Measurements from ENCODE around the gene OPA3. TPM values are rescaled to one million over a fixed set of nuclear protein-coding genes. Genes with fewer than 3 reads are reported as not detected.
"Not testable (repeated sequence)": the region's sequence is repeated elsewhere in the genome, so short reads cannot be mapped to it uniquely, and the experiment has no call there.

The OPA3 gene
- total RNA-seq, result 10 to 100 TPM; 14.0 to 14.5 TPM

GRCh38 chr19:45584332-45585157, at the start of gene OPA3:
Gene OPA3 (minus strand): TSS chr19:45584802. CDS start chr19:45584764, 38 bp downstream.
- POLR2A ChIA-PET, result interaction anchor here (1.1 kb wide), 2 partner anchors 57 to 108 kb away, joined by 4 to 6 read pairs; partner anchors contain the start of gene QPCTL

DNA sequence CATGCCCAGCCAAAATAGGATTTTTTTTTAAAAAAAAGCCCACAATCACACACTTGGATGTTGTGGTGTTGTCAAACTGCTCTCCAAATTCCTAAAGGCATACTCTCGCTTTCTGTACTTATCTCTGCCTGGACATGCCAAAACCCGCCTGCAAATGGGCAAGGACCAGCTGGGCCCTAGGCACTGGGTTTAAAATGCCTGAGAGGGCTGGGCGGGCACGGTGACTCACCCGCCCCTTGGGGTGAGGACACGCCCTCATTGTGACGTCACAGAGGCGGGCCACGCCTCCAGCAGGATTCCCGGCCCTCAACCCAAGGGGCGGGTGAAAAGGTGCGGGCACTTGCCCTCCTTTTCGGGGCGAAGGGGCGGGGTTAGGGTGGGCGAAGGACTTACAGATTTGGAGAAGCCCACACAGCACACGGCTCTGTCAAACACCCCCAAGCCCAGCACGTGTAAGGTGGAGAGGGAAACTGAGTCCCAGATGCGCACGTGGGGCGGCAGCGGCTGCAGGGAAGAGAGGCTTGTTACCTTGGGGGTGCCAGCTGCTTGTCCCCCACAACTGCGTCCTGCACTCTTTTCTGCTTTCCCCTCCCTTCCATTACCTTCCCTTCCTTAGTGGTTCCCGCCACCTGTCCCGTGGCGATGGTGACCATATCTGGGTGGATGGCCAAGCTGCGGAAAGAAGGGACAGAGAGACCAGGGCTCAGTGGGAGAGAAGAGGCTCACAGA, 48.0 kb upstream of the OPA3 start:
- CTCF ChIA-PET, result interaction anchor here (0.7 to 3.0 kb wide), 4 partner anchors 10 to 148 kb away, joined by 3 to 27 read pairs (median 5); no protein-coding TSS in a partner anchor
- POLR2A ChIA-PET, result interaction anchor here (3.6 kb wide), 1 partner anchor 9 kb away, joined by 29 read pairs; no protein-coding TSS in a partner anchor

More at GRCh38 chr19:45584332-45585157, at the start of gene OPA3:
- CTCF ChIA-PET, result interaction anchor here (1.0 to 1.4 kb wide), 6 partner anchors 26 to 109 kb away, joined by 3 to 4 read pairs (median 4); no protein-coding TSS in a partner anchor

GRCh38 chr19:45630463-45630862, 45.9 kb upstream of the OPA3 start:
- POLR2A ChIA-PET, result interaction anchor here (0.6 to 3.6 kb wide), 5 partner anchors 11 to 175 kb away, joined by 3 to 29 read pairs (median 4); partner anchors contain the start of gene QPCTL
- CTCF ChIA-PET, result interaction anchor here (0.7 to 3.0 kb wide), 4 partner anchors 12 to 49 kb away, joined by 3 to 27 read pairs (median 3); no protein-coding TSS in a partner anchor

GRCh38 chr19:45629704-45630103, 45.1 kb upstream of the OPA3 start:
- POLR2A ChIA-PET, result interaction anchor here (0.7 to 3.6 kb wide), 2 partner anchors 9 to 12 kb away, joined by 4 to 29 read pairs; no protein-coding TSS in a partner anchor

GRCh38 chr19:45628219-45628618, 43.6 kb upstream of the OPA3 start:
- CTCF ChIA-PET, result not testable (repeated sequence)
- POLR2A ChIA-PET, result interaction anchor here (1.1 kb wide), 1 partner anchor 9 kb away, joined by 3 read pairs; no protein-coding TSS in a partner anchor

More at GRCh38 chr19:45629704-45630103, 45.1 kb upstream of the OPA3 start:
- CTCF ChIA-PET, result no interaction called here

DNA sequence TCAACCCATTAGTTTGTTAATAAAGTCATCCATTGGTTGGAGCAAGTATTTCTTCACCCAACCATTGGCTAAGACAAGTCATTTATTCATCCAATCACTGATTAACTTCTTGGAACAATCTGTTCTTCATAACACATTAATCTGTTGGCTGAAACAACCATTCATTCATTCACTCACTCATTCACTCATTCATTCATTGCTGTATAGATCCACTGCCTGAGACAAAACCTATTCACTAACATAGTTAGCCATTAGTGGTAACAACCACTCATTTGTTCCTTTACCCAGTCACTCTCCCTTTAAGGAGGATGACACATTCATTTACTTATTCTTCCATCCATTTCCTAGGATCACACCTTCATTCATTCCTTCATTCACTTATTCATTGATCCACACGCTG, 39.4 kb upstream of the OPA3 start:
- ChIA-PET POLR2A (no interaction called here), CTCF (no interaction called here)

DNA sequence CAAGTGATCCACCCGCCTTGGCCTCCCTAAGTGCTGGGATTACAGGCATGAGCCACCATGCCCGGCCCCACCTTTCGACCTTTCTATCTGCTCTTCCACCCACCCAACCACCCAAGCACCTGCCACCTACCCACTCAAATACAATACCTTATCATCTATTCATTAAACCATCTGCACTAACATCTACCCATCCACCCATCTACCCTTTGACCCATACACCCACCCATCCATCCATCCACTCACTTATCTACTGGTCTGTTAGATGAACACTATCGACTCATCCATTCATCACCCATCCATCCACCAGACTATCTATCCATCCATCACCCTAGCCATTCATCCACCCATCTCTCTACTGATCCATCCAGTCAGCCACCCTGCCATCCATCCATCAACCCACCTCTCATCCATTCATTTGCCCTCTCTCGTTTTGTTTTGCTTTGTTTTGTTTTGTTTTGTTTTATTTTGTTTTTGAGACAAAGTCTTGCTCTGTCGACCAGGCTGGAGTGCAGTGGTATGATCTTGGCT, 37.4 kb upstream of the OPA3 start:
- ChIA-PET POLR2A (interaction anchor here (1.4 kb wide), 1 partner anchor 24 kb away, joined by 4 read pairs; no protein-coding TSS in a partner anchor), CTCF (interaction anchor here (0.6 to 2.5 kb wide), 2 partner anchors 16 to 113 kb away, joined by 3 to 7 read pairs; no protein-coding TSS in a partner anchor)

- ChIA-PET CTCF (interaction anchor here (2.5 kb wide), 1 partner anchor 15 kb away, joined by 7 read pairs; no protein-coding TSS in a partner anchor), POLR2A (no interaction called here)
These were observed 36.8 kb upstream of the OPA3 start for GRCh38 chr19:45621389-45621788.

DNA sequence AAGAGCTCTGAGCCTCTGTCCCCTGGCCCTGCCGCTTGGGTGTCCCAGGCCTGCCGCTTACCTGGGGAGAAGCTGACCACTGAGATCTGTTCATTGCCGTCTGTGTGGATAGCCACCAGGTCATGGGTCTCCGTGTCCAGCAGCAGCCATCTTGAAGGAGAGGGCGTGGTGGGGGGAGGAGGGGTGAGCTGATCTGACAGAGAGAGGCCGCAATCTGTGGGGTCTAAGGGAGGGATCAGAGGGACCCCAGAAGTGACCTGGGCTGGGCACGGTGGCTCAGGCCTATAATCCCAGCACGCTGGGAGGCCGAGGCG, 32.1 kb upstream of the OPA3 start:
- ChIA-PET CTCF (interaction anchor here (9.9 kb wide), 1 partner anchor 25 kb away, joined by 57 read pairs; the partner anchor contains the start of gene EML2), POLR2A (interaction anchor here (4.2 kb wide), 1 partner anchor 25 kb away, joined by 37 read pairs; no protein-coding TSS in a partner anchor)

DNA sequence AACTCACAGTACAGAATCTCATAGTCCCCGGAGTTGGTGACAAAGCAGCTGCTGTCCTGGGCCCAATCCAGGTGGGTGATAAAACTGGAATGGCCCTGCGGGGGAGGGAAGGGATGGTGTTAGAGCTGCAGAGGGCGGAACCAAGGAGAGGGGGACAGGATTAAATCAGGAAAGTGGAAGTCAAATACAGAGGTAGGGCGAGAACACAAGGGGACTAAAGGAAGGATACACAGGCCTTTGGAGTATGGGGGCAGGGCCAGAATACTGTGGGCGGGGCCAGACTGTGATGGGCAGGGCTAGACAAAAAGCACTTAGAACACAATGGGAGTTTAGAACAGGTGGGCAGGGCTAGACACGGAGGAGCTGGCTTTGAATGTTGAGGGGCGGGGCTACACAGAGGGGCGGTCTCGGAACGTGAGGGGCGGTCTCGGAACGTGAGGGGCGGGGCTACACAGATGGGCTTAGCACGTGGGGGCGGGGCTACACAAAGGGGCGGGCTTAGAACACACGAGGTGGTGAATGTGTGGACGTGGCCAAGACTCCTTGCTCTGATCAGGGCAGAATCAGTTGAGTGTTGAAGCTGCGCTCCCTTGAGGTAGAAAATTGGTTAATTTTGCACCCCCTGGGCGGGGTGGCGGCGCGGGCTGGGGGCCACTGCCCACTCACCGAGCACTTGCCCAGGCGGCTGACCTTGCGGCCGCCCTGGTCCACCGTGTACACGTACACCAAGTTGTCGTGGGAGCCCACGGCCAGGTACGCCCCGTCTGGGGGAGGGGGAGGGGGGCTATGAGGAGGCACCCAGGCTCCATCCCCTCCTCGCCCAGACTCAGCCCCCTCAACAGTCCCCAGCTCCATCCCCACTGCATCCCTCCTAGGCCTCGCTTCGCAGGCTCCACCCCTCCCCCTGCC, 31.4 kb upstream of the OPA3 start:
- CTCF ChIA-PET, result interaction anchor here (0.5 to 9.9 kb wide), 3 partner anchors 25 to 110 kb away, joined by 3 to 57 read pairs (median 3); partner anchors contain the start of genes EML2, QPCTL and SNRPD2
- POLR2A ChIA-PET, result interaction anchor here (0.6 to 4.2 kb wide), 2 partner anchors 15 to 26 kb away, joined by 3 to 37 read pairs; no protein-coding TSS in a partner anchor

GRCh38 chr19:45615056-45615455, 30.5 kb upstream of the OPA3 start:
- POLR2A ChIA-PET, result interaction anchor here (1.2 to 4.2 kb wide), 2 partner anchors 23 to 27 kb away, joined by 7 to 37 read pairs; no protein-coding TSS in a partner anchor

GRCh38 chr19:45613926-45614725, 29.5 kb upstream of the OPA3 start:
- ChIA-PET POLR2A (interaction anchor here (0.5 to 4.2 kb wide), 5 partner anchors 10 to 51 kb away, joined by 3 to 37 read pairs (median 4); no protein-coding TSS in a partner anchor), CTCF (interaction anchor here (0.6 to 9.9 kb wide), 4 partner anchors 27 to 83 kb away, joined by 3 to 57 read pairs (median 4); partner anchors contain the start of genes EML2 and OPA3)

More at GRCh38 chr19:45615056-45615455, 30.5 kb upstream of the OPA3 start:
- CTCF ChIA-PET, result interaction anchor here (1.3 to 9.9 kb wide), 3 partner anchors 26 to 31 kb away, joined by 3 to 57 read pairs (median 4); partner anchors contain the start of genes EML2 and OPA3

- ChIA-PET POLR2A (no interaction called here), CTCF (no interaction called here)
These were observed 24.3 kb upstream of the OPA3 start for GRCh38 chr19:45608948-45609347.

DNA sequence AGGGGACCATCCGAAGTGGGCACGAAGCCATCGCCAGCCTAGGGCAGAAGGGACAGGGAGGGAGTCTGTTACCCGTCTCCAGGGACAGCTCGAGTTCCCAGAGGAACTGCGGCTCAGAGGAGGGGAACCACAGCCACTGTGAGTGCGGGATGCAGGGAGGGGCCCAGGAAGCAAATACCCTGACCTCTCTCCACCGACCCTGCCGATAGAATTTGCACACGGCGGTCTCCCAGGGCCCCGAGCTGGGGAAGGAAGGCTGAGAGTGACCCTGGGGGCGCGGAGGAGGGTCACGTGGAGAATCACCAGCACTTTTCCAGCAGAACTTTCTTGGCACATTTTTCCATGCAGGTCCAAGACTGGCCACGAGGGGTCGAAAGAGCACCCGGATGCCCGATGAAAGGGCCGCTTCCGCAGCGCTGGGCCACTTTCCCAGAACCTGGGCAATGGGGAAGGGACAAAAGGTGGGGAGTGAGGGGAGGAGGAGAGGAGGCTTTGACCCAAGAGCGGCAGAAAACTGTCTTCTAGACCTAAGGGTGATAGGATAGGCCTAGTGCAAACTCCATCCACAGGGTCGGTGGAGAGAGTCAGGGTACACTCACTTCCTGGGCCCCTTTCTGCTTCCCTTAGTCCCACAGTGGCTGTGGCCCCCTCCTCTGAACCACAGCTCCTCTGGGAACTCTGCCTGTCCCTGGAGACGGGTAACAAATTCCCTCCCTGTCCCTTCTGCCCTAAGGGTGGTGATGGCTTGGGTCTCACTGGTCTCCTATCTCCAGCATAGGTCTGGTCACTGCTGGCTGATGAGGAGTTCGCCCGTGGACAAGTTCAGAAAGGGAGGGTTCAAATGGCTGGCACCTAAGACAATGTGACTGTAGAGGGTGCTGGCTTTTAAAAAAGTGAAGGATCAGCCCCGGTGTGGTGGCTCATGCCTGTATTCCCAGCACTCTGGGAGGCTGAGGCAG, 22.7 kb upstream of the OPA3 start:
- ChIA-PET CTCF (interaction anchor here (1.1 to 2.4 kb wide), 5 partner anchors 8 to 112 kb away, joined by 3 to 11 read pairs (median 4); no protein-coding TSS in a partner anchor), POLR2A (no interaction called here)

GRCh38 chr19:45601524-45602374, 17.1 kb upstream of the OPA3 start, which contains the start of gene GPR4:
Gene GPR4 (minus strand): TSS chr19:45602212. CDS start chr19:45591866, 10,346 bp downstream.
- CTCF ChIA-PET, result interaction anchor here (1.2 kb wide), 1 partner anchor 85 kb away, joined by 3 read pairs; no protein-coding TSS in a partner anchor
- POLR2A ChIA-PET, result no interaction called here

Measured in activated CD8-positive, alpha-beta memory T cell treated with anti-CD3 and anti-CD28 coated beads for 36 hours (primary cell).